ENCODE results near the gene MYO1F.
"Not testable (repeated sequence)": the region's sequence is repeated elsewhere in the genome, so short reads cannot be mapped to it uniquely, and the experiment has no call there.

The MYO1F gene

DNA sequence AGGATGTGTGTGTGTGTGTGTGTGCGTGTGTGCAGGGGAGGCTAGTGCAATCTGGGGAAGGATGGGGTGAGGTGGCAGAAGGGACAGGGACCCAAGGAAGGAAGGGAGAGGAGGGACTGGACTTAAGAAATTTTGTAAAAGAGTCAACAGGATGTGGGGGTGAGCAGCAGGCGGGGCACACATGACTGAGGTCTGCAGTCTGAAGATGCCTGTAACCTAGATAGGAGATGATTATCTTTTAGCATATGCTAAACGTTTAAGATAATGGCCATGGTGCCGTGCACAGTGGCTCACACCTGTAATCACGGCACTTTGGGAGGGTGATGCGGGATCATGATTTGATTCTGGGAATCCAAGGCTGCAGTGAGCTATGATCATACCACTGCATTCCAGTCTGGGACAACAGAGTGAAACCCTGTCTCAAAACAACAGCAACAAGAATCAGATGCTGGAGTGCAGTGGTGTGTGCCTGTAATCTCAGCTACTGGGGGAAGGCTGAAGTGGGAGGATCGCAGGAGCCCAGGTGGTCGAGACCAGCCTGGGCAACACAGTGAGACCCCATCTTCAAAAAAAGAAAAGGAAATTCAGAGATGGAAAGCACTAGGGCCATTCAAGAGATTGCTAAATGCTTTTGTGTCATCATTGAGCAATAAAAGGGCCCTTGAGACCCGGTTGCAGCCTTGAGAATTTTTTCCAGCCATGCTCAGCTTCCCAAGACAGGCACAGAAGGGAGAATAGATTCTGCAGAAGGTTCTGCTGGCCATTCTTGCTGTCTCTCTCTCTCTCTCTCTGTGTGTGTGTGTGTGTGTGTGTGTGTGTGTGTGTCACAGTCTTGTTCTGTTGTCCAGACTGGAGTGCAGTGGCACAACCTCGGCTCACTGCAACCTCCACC, 59.4 kb downstream of the MYO1F start:
- FAIRE-seq (no peak), DNase-seq (ENCODE audit: low spot score) (no peak)

DNA sequence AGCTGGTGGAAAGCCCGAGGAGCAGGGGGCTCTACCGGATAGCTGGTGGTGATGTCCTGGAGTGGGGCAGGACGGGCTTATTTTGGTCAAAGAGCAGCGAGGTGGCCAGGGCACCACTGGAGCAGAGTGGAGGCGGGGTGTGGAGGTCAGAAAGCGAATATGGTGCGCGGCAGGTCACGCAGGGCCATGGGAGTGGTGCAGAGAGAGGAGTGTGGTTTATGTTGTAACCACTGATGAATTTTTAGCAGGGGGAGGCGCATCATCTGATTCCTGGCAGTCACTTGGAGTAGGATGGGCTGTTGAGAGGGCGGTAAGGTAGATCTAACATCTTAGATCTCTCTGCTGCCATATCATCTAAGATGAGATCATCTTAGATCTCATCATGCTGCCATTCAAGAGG, 61.9 kb downstream of the MYO1F start:
- no peak for DNase-seq (ENCODE audit: low spot score)
- FAIRE-seq, result no peak

DNA sequence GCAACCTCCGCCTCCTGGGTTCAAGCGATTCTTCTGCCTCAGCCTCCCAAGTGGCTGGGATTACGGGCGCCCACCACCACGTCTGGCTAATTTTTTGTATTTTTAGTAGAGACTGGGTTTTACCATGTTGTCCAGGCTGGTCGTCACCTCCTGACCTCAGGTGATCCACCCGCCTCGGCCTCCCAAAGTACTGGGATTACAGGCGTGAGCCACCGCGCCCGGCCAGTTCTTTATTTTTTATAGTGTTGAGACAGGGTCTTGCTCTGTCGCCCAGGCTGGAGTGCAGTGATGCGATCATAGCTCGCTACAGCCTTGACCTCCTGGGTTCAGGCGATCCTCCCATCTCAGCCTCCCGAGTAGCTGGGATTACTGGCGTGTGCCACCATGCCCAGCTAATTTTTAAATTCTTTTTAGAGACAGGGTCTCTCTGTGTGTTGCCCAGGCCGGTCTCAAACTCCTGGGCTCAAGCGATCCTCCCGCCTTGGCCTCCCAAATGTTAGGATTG, 62.7 kb downstream of the MYO1F start:
- not testable (repeated sequence) for FAIRE-seq; DNase-seq (ENCODE audit: low spot score)

DNA sequence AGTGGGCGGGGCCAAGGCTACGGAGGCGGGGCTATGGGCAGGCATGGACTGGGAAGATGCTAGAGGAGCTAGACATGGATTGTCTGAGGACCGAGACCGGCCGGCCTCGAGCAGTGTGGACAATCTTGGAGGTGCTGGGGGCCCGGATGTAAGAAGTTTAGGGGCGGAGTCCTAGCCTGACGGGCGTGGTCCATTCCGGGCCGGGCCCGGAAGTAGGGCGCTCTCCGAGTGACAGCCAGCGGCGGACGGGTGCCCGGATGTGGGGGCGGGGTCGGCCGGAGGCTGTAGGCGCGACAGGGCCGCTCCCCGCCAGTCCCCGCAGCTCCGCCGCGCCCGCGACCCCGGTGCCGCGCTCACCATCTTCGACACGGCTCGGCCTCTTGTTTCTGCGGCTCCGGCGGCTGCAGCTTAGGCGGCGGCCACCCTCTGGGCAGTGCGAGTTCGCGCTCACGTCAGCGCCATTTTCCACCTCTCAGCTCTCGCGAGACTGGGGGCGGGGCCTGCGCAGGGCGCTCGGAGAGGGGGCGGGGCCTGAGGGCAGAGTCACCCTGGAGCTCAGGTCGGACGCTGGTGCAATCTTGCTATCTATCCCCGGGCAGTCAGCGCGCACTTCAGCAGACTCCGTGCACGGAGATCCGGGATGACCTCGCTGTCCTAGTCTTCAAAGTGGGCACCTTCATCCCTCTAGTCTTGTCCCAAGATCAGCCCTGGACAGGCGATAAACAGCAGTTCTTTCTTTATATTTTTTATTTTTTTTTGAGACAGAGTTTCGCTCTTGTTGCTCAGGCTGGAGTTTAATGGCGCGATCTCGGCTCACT, 63.3 kb downstream of the MYO1F start, which contains the start of gene ZNF414:
TSS of gene ZNF414 (minus strand) at position 481 of the 818 bp plus-strand sequence. CDS start at position 360, 121 bp downstream.
- peak; percentile 79 for FAIRE-seq

DNA sequence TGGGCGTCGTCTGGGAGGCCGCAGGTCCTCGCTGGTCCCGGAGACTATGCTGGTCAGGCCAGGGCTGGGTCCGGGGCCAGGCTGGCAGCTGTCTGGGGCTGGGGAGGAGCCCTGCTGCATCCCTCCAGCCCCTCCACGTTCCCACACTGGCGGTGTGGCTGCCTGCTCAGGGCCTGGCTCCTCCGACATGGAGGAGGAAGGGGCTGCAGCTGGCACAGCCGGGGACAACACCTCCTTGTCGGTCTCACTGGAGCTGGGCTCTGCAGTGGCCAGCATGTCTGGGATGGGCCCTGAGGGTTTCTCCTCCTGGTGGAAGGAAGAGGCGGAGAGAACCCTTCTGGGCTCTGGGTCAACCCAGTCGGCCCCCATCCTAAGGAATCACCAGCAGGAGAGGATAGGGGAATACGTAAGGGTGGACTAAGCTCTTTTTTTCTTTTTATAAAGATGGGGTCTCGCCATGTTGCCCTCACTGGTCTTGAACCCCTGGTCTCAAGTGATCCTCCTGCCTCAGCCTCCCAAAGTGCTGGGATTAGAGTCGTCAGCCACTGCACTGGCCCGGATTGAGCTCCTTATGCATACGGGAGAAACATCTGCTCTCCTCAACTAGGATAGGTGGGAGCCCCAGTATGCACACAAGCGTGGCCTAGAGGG, 64.1 kb downstream of the MYO1F start:
- FAIRE-seq (no peak), DNase-seq (ENCODE audit: low spot score) (no peak)

More for the DNA sequence above, 63.3 kb downstream of the MYO1F start, which contains the start of gene ZNF414:
- peak; percentile 89 for DNase-seq (ENCODE audit: low spot score)

DNA sequence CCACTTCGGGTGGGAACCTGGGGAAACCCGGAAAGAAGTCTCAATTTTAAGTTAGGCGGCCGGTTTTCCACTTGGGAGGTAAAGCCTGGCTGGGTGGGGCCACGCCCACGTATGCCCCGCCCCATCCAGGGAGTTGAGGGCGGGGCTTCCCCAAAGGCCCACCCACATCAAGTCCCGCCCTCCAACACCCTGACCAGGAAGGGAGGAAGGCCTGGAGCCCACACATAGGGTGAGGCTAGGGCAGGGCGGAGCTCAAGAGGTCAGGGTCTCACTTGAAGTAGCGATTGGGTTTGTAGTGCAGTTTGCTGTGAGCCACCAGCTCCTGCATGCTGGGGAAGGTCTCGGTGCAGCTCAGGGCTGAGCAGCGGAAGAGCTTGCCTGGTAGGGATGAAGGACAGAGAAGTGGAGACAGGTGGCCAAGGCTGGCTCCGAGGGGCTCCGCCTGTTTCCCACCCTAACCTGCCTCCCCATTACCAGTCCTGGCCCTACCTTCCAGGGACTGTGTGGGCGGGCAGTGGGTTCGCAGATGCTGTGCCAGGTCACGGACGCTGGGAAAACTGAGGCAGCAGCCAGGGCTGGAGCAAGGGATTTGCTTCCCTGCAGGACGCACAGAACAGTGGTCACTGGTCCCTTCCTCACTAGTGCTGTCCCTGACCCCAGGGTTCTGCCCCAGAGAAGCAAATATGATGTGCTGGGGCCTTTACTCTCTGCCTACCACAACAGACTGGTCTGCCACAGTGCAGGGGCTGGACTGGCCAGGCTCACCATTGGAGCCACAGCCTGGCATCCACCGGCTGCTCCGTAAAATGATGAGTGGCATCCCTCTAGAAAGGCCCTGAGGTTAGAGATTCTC, 64.9 kb downstream of the MYO1F start:
- DNase-seq (ENCODE audit: low spot score) (no peak), FAIRE-seq (no peak)

DNA sequence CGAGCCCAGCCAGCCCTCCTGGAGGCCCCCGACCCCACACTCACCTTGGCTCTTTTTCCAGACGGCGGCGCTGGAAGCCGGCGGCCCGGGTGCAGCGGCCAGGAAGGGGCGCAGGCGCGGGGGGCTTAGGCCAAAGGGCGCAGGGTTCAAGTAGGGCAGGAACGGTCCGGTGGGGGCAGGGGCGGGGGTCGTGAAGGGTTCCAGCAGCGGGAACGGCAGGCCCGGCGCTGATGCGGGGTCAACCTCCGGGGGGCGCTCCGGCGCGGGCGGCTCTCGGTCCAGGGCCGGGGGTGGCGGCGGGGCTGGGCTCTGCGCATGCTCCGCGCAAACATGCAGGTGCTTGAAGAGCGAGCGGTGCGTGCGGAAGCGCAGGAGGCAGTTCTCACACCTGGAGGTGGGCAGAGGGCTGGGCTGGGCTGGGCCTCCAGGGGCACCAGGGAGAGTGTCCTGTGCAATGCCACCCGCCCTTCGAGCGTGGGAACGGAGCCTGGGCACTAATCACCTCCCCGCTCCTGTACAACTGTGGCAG, 65.6 kb downstream of the MYO1F start:
- FAIRE-seq, result no peak
- DNase-seq (ENCODE audit: low spot score), result no peak

DNA sequence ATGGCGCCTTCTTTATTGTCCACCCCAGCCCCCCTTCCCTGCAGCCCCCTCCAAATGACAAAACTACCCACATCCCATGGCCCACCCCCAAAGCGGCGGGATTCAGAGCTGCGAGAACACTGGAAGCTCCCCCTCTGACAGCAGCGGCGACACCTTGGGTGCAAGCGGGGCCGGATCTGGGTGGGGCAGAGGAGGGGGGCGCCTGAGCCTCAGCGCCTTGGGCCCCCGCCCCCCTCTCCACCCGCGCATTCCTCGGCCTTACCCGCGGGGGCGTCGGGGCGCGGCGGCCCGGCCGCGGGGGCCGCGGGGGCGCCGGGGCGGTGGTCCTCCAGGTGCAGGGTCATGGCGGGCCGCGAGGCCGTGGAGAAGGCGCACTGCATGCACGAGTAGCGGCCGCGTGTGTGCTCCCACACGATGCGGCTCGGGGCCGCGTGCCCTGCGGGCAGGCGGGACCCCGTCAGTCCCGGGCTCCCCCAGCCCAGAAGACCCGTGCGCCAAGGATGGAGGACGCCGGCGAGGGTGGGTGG, 66.6 kb downstream of the MYO1F start:
- FAIRE-seq, result no peak

DNA sequence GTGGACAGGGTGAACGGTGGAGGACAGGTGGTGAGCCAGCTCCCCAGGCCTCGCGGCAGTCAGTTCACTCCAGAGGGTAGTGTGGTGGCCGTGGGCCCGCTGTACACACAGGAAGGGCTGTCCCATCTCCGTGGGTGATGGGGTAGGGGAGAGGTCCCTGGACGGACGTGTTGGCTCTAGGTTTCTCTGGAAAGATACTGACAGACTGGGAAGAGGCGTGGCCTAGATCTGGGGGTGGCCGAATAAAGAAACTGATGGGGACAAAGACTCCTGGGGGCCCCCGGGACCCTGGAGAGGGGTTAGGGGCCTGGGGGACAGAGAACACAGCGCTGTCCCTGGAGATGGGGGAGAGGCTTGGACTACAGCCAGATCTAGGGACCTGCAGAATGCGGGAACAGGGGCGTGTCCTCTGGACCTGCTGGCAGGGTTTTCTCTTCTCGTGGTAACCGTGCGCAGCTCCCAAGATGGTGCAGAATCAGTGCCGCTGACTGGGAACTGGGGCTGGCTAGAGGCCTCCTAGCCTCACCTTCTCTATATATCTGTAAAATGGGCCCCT, 70.8 kb downstream of the MYO1F start:
- FAIRE-seq (no peak), DNase-seq (ENCODE audit: low spot score) (no peak)

More for the DNA sequence above, 66.6 kb downstream of the MYO1F start:
- DNase-seq (ENCODE audit: low spot score), result no peak

DNA sequence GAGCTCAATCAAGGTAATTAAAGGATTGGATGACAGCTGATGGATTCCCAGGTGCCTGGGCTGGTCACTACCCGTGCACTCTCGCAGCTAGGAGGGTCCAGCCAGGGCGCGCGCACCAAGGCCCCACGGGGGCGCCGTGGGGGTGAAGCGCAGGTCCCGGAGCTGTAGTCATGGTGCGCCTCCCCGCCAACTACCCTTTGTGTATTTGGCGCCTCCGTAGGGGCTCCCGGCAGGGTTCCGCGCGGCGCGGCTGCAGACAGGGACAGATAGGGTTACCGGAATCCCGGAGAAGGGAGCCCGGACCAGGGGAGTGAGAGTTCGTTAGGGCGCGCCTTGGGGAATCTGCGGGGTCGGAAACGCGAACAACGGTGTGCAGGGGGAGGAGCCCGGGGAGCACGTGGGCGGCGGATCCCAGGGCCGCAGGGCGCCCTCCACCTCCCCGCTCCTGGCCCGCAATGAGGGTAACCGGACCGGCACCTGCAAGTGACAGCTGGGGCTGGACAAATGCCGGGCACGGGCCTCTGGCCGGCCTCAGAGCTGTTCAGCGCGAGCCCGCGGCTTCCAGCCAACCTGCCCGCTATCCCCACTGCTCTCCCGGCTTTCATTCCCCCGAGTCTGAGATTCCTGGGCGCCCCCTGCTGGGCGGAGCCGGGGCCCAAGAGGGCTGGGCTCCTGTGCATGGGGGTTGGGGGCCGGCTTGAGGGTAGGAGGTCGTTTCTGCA, 71.4 kb downstream of the MYO1F start:
- no peak for FAIRE-seq
- DNase-seq (ENCODE audit: low spot score), result peak; percentile 39

DNA sequence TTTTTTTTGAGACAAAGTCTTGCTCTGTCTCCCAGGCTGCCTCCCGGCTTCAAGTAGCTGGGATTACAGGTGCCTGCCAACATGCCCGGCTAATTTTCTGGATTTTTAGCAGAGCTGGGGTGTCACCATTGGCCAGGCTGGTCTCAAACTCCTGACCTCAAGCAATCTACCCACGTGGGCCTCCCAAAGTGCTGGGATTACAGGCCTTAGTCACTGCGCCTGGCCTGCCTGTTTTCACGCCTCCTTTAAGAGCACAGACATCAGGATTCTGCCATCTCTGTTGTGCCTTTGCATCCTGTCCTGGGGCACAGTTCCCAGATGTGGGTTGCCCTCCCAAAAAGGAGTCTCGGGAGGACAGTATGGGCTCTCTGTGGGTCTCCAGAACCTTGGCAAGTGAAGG, 72.3 kb downstream of the MYO1F start:
- DNase-seq (ENCODE audit: low spot score), result no peak
- FAIRE-seq, result no peak

DNA sequence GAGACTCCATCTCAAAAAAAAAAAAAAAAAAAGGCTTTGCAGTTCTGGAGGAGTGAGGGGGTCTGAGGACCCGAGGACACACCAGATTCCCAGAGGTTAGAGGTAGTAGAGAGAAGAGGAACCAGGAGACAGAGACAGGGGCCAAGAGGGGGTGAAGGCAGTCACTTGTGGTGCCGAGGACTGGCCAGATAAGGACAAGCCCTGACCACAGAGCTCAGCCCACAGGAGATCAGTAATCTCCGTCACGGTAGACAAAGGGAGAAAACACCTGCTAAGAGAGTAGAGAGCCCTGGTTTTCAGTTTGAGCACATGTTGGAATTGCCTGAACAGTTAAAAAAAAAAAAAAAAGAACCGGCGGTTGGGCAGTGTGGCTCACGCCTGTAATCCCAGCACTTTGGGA, 73.1 kb downstream of the MYO1F start:
- FAIRE-seq (no peak), DNase-seq (ENCODE audit: low spot score) (no peak)

DNA sequence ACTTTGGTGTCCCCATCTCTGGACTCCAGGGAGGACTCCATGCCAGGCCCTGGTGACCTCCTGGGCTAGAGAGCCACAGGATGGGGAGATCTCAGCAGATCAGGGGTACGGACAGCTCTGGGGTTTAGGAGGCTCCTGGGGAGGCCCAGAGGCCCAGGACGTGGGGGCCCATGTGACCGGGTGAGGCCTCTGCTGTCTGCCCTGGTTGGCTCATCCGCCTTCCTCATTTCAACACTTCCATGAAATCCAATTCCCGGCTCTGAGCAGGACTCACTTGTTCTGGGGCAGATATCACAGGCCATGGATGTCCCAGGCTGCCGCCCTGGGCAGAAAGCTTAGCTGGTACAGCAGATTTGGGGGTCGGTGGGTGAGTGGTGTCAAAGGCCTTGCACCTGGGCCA, 73.7 kb downstream of the MYO1F start:
- FAIRE-seq, result no peak

DNA sequence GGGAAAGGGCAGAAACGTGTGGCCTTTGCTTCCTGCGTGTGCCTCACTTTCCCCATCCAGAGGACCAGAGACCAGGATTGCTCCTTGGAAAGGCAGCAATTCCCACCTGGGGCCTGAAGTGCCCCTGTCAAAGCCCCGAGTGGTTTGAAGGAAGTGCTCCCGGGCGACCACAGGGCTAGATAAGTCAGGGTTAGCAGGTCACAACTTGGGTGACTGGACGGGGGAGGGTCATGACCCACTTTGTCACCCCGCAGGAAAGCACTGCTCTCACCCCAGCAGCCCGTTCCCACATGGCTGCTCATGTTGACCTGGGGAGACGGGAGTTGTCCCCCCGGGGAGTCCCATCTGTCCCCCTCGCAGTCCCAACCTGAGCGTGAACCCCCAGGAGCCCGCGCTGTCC, 75.3 kb downstream of the MYO1F start:
- no peak for FAIRE-seq
- no peak for DNase-seq (ENCODE audit: low spot score)

More for the DNA sequence above, 73.7 kb downstream of the MYO1F start:
- DNase-seq (ENCODE audit: low spot score), result no peak

DNA sequence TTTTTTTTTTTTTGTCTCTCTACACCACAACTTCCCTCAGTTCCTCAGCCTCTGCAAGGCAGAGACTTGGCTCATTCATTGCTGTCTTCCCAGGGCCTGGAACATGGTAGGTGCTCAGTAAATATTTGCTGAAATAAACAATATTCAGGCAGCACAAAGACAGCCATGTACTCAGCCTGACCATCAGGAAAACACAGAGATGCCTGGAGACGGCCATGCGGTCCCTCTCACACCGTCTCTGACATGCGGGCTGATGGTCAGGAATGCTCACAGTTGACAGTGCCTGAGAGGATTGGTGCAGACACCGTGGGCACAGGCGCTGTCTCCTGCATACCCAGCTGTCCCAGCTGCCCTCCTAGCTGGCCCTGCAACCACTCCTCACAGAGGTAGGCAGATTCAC, 75.7 kb downstream of the MYO1F start:
- DNase-seq (ENCODE audit: low spot score) (no peak), FAIRE-seq (no peak)

DNA sequence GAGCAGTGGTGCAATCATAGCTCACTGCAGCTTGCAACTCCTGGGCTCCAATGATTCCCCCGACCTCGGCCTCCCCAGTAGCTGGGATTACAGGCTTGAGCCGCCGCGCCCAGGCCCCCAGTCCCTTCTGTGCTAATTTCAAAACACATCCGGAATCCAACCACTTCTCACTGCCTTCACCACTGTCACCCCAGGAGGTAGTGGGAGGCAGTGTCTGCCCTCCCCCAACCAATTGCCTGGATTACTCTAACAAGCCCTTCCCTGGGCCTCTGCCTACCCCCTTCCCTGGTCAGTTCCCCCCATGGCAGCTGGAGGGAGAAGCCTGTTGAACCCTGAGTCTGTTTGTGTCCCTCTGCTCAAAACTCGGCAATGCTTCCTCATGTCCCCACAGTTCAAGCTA, 77.1 kb downstream of the MYO1F start:
- FAIRE-seq (no peak), DNase-seq (ENCODE audit: low spot score) (no peak)

DNA sequence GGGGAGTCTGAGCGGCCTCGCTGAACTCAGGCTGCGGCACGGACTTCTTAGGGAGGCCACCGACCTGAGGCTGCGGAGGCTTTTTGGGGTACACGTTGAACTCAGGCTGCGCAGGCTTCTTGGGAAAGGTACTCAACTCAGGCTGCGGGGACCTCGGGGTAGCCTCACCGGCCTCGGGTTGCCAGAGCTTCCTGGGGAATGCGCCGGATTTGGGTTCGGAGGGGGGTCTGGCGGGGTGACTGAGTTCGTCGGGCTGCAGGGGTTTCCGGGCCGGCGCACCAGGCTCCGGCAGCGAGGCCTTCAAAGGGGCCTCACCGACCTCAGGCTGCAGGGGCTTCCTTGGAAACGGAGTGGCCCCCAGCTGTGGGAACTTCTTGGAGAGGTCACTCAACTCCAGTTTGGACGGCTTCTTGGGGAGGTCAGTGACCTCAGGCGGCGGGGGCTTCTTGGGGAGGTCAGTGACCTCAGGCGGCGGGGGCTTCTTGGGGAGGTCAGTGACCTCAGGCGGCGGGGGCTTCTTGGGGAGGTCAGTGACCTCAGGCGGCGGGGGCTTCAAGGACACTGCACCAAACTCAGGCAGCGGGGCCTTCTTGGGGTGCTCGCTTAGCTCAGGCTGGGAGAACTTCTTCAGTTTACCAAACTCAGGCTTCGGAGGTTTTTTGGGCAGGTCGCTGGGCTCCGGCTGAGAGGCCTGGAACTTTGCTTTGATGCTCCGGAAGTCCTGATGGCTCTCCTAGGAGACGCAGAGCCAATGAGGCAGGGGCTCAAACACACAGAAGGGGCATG, 78.0 kb downstream of the MYO1F start:
- DNase-seq (ENCODE audit: low spot score) (no peak), FAIRE-seq (no peak)

DNA sequence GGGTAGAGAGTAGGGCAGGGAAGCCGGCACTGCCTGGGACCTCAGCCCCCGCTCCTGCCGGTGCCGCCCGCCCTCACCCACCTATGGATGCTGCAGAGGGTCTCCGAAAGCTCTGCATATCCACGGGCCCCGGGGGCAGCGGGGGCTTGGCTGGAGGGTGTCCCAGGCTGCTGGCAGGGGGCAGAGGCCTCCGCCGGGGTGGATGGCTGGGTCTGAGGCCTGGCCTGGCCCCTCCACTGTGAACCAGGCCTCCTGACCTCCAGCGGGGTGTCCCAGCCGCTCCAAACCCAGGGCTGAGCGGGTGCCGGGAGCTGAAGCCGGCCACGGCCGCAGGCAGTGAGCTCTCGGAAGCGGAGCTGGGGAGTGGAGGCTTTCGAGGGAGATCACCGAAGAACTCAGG, 78.9 kb downstream of the MYO1F start:
- DNase-seq (ENCODE audit: low spot score), result no peak
- no peak for FAIRE-seq
